ENCODE measurements around the gene RGS17.

RGS17 gene

DNA sequence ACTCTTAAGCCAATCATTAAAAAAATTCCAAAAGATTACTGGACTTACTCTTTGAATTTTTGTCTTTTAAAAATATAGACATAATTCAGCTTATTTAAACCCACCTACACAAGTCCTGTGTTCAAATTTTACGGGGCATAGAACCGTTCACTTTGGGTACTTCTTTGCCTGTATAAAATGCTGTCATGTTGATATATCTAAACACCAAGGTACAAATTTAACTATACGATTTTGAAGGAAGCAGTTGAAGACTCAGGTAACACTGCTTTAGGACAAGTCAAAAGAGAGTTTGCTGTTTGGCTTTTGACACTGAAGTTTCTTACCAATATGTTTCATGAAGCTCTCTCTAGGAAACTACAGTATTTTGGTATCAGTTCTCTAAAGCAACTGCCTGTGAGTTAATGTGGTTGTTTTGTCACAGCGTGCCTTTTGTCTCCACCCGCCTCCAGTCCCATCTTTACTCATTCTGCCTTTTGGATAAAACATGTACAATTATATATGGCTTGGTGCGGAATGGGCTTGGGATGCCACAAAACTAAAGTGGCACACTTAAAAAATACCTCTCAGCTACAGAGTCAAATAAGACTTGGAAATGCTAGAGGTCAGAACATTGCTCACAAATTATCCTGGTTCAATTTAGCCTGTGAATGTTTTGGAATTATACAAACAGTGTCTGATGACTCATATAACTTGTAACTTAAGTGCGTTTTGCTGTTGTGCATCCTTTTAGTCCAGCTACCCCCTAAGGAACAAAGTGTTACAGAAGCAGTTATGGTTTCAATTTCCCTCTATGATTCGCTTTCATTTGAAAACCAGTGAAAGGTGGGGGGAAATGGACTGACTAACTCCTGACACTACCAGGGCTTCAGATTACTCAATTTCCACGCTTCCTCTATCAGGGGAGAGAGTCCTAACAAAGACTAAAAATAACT, 38.7 kb downstream of the RGS17 start:
- no peak overlapping the region for H2BK12ac ChIP-seq (ENCODE audit: low read length in 2 of 2)
- peaks cover 7% of the 10 kb centered on the region for H3K79me1 ChIP-seq (replicated peaks; ENCODE audit: low read length, poor library complexity, severe bottlenecking)
- H3K27me3 ChIP-seq (ENCODE audit: control insufficient read depth in 1 of 2, insufficient read depth in 1 of 2, low read length in 2 of 2) = no peaks in the 10 kb centered on the region
- no peak overlapping the region for H4K91ac ChIP-seq (ENCODE audit: low read length)
- no peak overlapping the region for H3K14ac ChIP-seq (ENCODE audit: low read length in 2 of 2)
- H2BK5ac ChIP-seq (ENCODE audit: low read depth, low read length, poor library complexity, severe bottlenecking) = no peak overlapping the region
- H3K4me1 ChIP-seq (ENCODE audit: control insufficient read depth, insufficient read depth, low read depth, low read length) = peaks cover 6% of the 10 kb centered on the region
- no peak overlapping the region for H2AK5ac ChIP-seq (ENCODE audit: low read length, severe bottlenecking)
- H2BK15ac ChIP-seq (ENCODE audit: low read depth, poor library complexity, severe bottlenecking) = no peak overlapping the region
- DNase-seq = peak; percentile 96
- H2BK120ac ChIP-seq (ENCODE audit: low read depth, low read length) = no peak overlapping the region
- no peak overlapping the region for H3K4ac ChIP-seq (ENCODE audit: low read depth in 1 of 2, low read length in 2 of 2)
- no peaks in the 10 kb centered on the region for H3K9me3 ChIP-seq (ENCODE audit: control insufficient read depth, low read length)
- no peak overlapping the region for H3K23ac ChIP-seq (ENCODE audit: low read length in 2 of 2)
- H3K27ac ChIP-seq (ENCODE audit: low read length, poor library complexity, severe bottlenecking) = peak overlapping the region; percentile 78
- no peak overlapping the region for H4K8ac ChIP-seq (ENCODE audit: low read length)
- H2AFZ ChIP-seq (ENCODE audit: low read depth, low read length) = no peak overlapping the region
- peak overlapping the region; percentile 28 for H3K4me2 ChIP-seq (ENCODE audit: low read length, poor library complexity, severe bottlenecking)
- 36% methylated on average over 4 of the region's 9 CpGs for WGBS
- no peaks in the 10 kb centered on the region for H3K36me3 ChIP-seq (ENCODE audit: control insufficient read depth in 1 of 2, insufficient read depth in 2 of 2, low read depth in 1 of 2, low read length in 2 of 2)
- H3K9ac ChIP-seq (ENCODE audit: low read length) = peak overlapping the region; percentile 29
- no peak overlapping the region for H3K18ac ChIP-seq (ENCODE audit: low read depth in 1 of 2, low read length in 2 of 2)
- peak overlapping the region in 1 of 2 experiments; percentile 28 for H3K4me3 ChIP-seq (ENCODE audit: insufficient read depth in 1 of 2, low read depth in 1 of 2, low read length in 2 of 2)

GRCh38 chr6:153090241-153090930, 40.7 kb downstream of the RGS17 start:
- Histone ChIP-seq H3K4ac (ENCODE audit: low read depth in 1 of 2, low read length in 2 of 2) (no peak overlapping the region), H2BK15ac (ENCODE audit: low read depth, poor library complexity, severe bottlenecking) (no peak overlapping the region), H3K27ac (ENCODE audit: low read length, poor library complexity, severe bottlenecking) (peak overlapping the region; percentile 62), H3K18ac (ENCODE audit: low read depth in 1 of 2, low read length in 2 of 2) (peak overlapping the region in 1 of 2 experiments; percentile 75), H3K27me3 (ENCODE audit: control insufficient read depth in 1 of 2, insufficient read depth in 1 of 2, low read length in 2 of 2) (no peaks in the 10 kb centered on the region), H3K14ac (ENCODE audit: low read length in 2 of 2) (no peak overlapping the region), H4K91ac (ENCODE audit: low read length) (peak overlapping the region; percentile 39), H2AFZ (ENCODE audit: low read depth, low read length) (no peak overlapping the region), H3K23ac (ENCODE audit: low read length in 2 of 2) (no peak overlapping the region), H3K36me3 (ENCODE audit: control insufficient read depth in 1 of 2, insufficient read depth in 2 of 2, low read depth in 1 of 2, low read length in 2 of 2) (no peaks in the 10 kb centered on the region), H3K9ac (ENCODE audit: low read length) (peak overlapping the region; percentile 50), H2BK120ac (ENCODE audit: low read depth, low read length) (peak overlapping the region; percentile 34), H3K4me2 (ENCODE audit: low read length, poor library complexity, severe bottlenecking) (no peak overlapping the region), H3K4me3 (ENCODE audit: insufficient read depth in 1 of 2, low read depth in 1 of 2, low read length in 2 of 2) (no peak overlapping the region), H3K4me1 (ENCODE audit: control insufficient read depth, insufficient read depth, low read depth, low read length) (peaks cover 6% of the 10 kb centered on the region), H3K9me3 (ENCODE audit: control insufficient read depth, low read length) (no peaks in the 10 kb centered on the region), H2AK5ac (ENCODE audit: low read length, severe bottlenecking) (no peak overlapping the region), H2BK12ac (ENCODE audit: low read length in 2 of 2) (no peak overlapping the region), H4K8ac (ENCODE audit: low read length) (peak overlapping the region; percentile 35), H2BK5ac (ENCODE audit: low read depth, low read length, poor library complexity, severe bottlenecking) (no peak overlapping the region), H3K79me1 (replicated peaks; ENCODE audit: low read length, poor library complexity, severe bottlenecking) (peaks cover 7% of the 10 kb centered on the region)
- 25% methylated on average over 8 of the region's 8 CpGs for WGBS
- peak; percentile 93 for DNase-seq

- Histone ChIP-seq H3K36me3 (ENCODE audit: control insufficient read depth in 1 of 2, insufficient read depth in 2 of 2, low read depth in 1 of 2, low read length in 2 of 2) (no peaks in the 10 kb centered on the region), H3K4me3 (ENCODE audit: insufficient read depth in 1 of 2, low read depth in 1 of 2, low read length in 2 of 2) (no peak overlapping the region), H3K27me3 (ENCODE audit: control insufficient read depth in 1 of 2, insufficient read depth in 1 of 2, low read length in 2 of 2) (no peaks in the 10 kb centered on the region), H4K91ac (ENCODE audit: low read length) (no peak overlapping the region), H3K4ac (ENCODE audit: low read depth in 1 of 2, low read length in 2 of 2) (no peak overlapping the region), H3K79me1 (replicated peaks; ENCODE audit: low read length, poor library complexity, severe bottlenecking) (peaks cover 10% of the 10 kb centered on the region), H2BK120ac (ENCODE audit: low read depth, low read length) (no peak overlapping the region), H2BK15ac (ENCODE audit: low read depth, poor library complexity, severe bottlenecking) (no peak overlapping the region), H3K18ac (ENCODE audit: low read depth in 1 of 2, low read length in 2 of 2) (peak overlapping the region in 1 of 2 experiments; percentile 57), H3K14ac (ENCODE audit: low read length in 2 of 2) (no peak overlapping the region), H3K4me2 (ENCODE audit: low read length, poor library complexity, severe bottlenecking) (no peak overlapping the region), H2AFZ (ENCODE audit: low read depth, low read length) (no peak overlapping the region), H4K8ac (ENCODE audit: low read length) (no peak overlapping the region), H2BK5ac (ENCODE audit: low read depth, low read length, poor library complexity, severe bottlenecking) (no peak overlapping the region), H3K4me1 (ENCODE audit: control insufficient read depth, insufficient read depth, low read depth, low read length) (peaks cover 6% of the 10 kb centered on the region), H2AK5ac (ENCODE audit: low read length, severe bottlenecking) (no peak overlapping the region), H3K27ac (ENCODE audit: low read length, poor library complexity, severe bottlenecking) (no peak overlapping the region), H3K9me3 (ENCODE audit: control insufficient read depth, low read length) (no peaks in the 10 kb centered on the region), H3K9ac (ENCODE audit: low read length) (no peak overlapping the region), H3K23ac (ENCODE audit: low read length in 2 of 2) (no peak overlapping the region), H2BK12ac (ENCODE audit: low read length in 2 of 2) (no peak overlapping the region)
- WGBS = no CpG with 5 or more reads among the region's 3 CpGs
- no peak for DNase-seq
These were observed 42.3 kb downstream of the RGS17 start for GRCh38 chr6:153088796-153089195.

- no peak overlapping the region for H3K18ac ChIP-seq (ENCODE audit: low read depth in 1 of 2, low read length in 2 of 2)
- H3K27ac ChIP-seq (ENCODE audit: low read length, poor library complexity, severe bottlenecking) = no peak overlapping the region
- peak overlapping the region in 1 of 2 experiments; percentile 86 for H3K4ac ChIP-seq (ENCODE audit: low read depth in 1 of 2, low read length in 2 of 2)
- H3K4me2 ChIP-seq (ENCODE audit: low read length, poor library complexity, severe bottlenecking) = no peak overlapping the region
- H2AK5ac ChIP-seq (ENCODE audit: low read length, severe bottlenecking) = no peak overlapping the region
- no peak overlapping the region for H4K91ac ChIP-seq (ENCODE audit: low read length)
- no peak overlapping the region for H2BK5ac ChIP-seq (ENCODE audit: low read depth, low read length, poor library complexity, severe bottlenecking)
- no peak overlapping the region for H3K23ac ChIP-seq (ENCODE audit: low read length in 2 of 2)
- H3K9me3 ChIP-seq (ENCODE audit: control insufficient read depth, low read length) = peaks cover 4% of the 10 kb centered on the region
- no peaks in the 10 kb centered on the region for H3K27me3 ChIP-seq (ENCODE audit: control insufficient read depth in 1 of 2, insufficient read depth in 1 of 2, low read length in 2 of 2)
- H2AFZ ChIP-seq (ENCODE audit: low read depth, low read length) = no peak overlapping the region
- H3K4me1 ChIP-seq (ENCODE audit: control insufficient read depth, insufficient read depth, low read depth, low read length) = peaks cover 6% of the 10 kb centered on the region
- DNase-seq = no peak
- H3K36me3 ChIP-seq (ENCODE audit: control insufficient read depth in 1 of 2, insufficient read depth in 2 of 2, low read depth in 1 of 2, low read length in 2 of 2) = no peaks in the 10 kb centered on the region
- H3K4me3 ChIP-seq (ENCODE audit: insufficient read depth in 1 of 2, low read depth in 1 of 2, low read length in 2 of 2) = no peak overlapping the region
- H4K8ac ChIP-seq (ENCODE audit: low read length) = no peak overlapping the region
- H2BK15ac ChIP-seq (ENCODE audit: low read depth, poor library complexity, severe bottlenecking) = no peak overlapping the region
- no peak overlapping the region for H2BK120ac ChIP-seq (ENCODE audit: low read depth, low read length)
- H3K14ac ChIP-seq (ENCODE audit: low read length in 2 of 2) = no peak overlapping the region
- H3K79me1 ChIP-seq (replicated peaks; ENCODE audit: low read length, poor library complexity, severe bottlenecking) = peaks cover 12% of the 10 kb centered on the region
- H2BK12ac ChIP-seq (ENCODE audit: low read length in 2 of 2) = no peak overlapping the region
- H3K9ac ChIP-seq (ENCODE audit: low read length) = no peak overlapping the region
These were observed 43.6 kb downstream of the RGS17 start for GRCh38 chr6:153087436-153087835.

Measured in mesenchymal stem cell (in vitro differentiated cells and primary cell).